DOHH2 (cell line): ENCODE measurements around the gene HOXB6.

Experiments
- H3F3A ChIP-seq: fragments of 200-600 bp; sonication (generic), shearing (Covaris generic); 2 replicates; pipeline ENCODE4 v1.6.0; 2016; ENCODE audit warnings: antibody characterized with exemption, mild to moderate bottlenecking; ENCODE audit not compliant: control insufficient read depth, insufficient read depth
- H3K27ac ChIP-seq: fragments of 200-600 bp; sonication (generic); 2 replicates; pipeline ENCODE4 v1.5.1; 2014; ENCODE audit warnings: low read depth, mild to moderate bottlenecking, low read length, moderate library complexity
- H3K27me3 ChIP-seq: fragments of 200-600 bp; sonication (generic); 2 replicates; pipeline ENCODE4 v1.6.1; 2014; ENCODE audit warnings: mild to moderate bottlenecking, low read length, mixed read lengths; ENCODE audit not compliant: control insufficient read depth
- H3K36me3 ChIP-seq: fragments of 200-600 bp; sonication (generic); 2 replicates; pipeline ENCODE4 v1.6.1; 2014; ENCODE audit warnings: mild to moderate bottlenecking, low read length, moderate library complexity, mixed read lengths; ENCODE audit not compliant: control insufficient read depth
- H3K4me1 ChIP-seq: fragments of 200-600 bp; sonication (generic); 2 replicates; pipeline ENCODE4 v1.6.1; 2014; ENCODE audit warnings: mild to moderate bottlenecking, low read length, mixed read lengths; ENCODE audit not compliant: control insufficient read depth
- H3K4me2 ChIP-seq: fragments of 200-600 bp; sonication (generic); 2 replicates; pipeline ENCODE4 v1.6.0; 2014; ENCODE audit warnings: mild to moderate bottlenecking, low read length, moderate library complexity
- H3K4me3 ChIP-seq: fragments of 200-600 bp; sonication (generic); 2 replicates; pipeline ENCODE4 v1.5.1; 2014; ENCODE audit warnings: mild to moderate bottlenecking, low read length, mixed read lengths
- H3K79me2 ChIP-seq: fragments of 200-600 bp; sonication (generic); 2 replicates; pipeline ENCODE4 v1.6.1; 2014; ENCODE audit warnings: mild to moderate bottlenecking, low read length, mixed read lengths; ENCODE audit not compliant: control insufficient read depth
- H3K9me2 ChIP-seq: fragments of 200-600 bp; sonication (generic); replicated peaks from 2 replicates; pipeline ENCODE4 v1.6.1; 2014; ENCODE audit warnings: mild to moderate bottlenecking, low read length, mixed read lengths; ENCODE audit not compliant: control insufficient read depth
- H3K9me3 ChIP-seq: fragments of 200-600 bp; sonication (generic); 2 replicates; pipeline ENCODE4 v1.6.1; 2014; ENCODE audit warnings: antibody characterized with exemption, low read length, mixed read lengths; ENCODE audit not compliant: control insufficient read depth, insufficient read depth
- H4K20me1 ChIP-seq: fragments of 200-600 bp; sonication (generic); 2 replicates; pipeline ENCODE4 v1.6.0; 2014; ENCODE audit warnings: low read depth, mild to moderate bottlenecking, antibody characterized with exemption, low read length, moderate library complexity; ENCODE audit not compliant: control insufficient read depth, insufficient read depth
- EZH2phosphoT487 ChIP-seq: fragments of 200-600 bp; sonication (generic); IDR thresholded peaks from 2 replicates; pipeline ENCODE4 v1.6.1; 2017; ENCODE audit warnings: borderline replicate concordance, mild to moderate bottlenecking, antibody characterized with exemption, low read length, moderate library complexity, mixed read lengths
- TF ChIP-seq, protein P1 (sequence below): fragments of 200-600 bp; sonication (generic); IDR thresholded peaks from one replicate; pipeline ENCODE4 v1.5.1; 2014; ENCODE audit warnings: antibody characterized with exemption, mild to moderate bottlenecking, low read depth, low read length; ENCODE audit not compliant: poor library complexity, severe bottlenecking

The HOXB6 gene

GRCh38 chr17:48563385-48563838 lies 41.4 kb downstream of the HOXB6 start:
- Histone ChIP-seq H3K9me2 (no peaks in the 10 kb centered on the region), H3K36me3 (no peaks in the 10 kb centered on the region), H3K4me1 (no peaks in the 10 kb centered on the region), H3K4me3 (no peak overlapping the region), H3K27me3 (no peaks in the 10 kb centered on the region), H3K27ac (no peak overlapping the region), H3K9me3 (no peaks in the 10 kb centered on the region), H3K79me2 (no peaks in the 10 kb centered on the region), H3K4me2 (no peak overlapping the region), H4K20me1 (no peaks in the 10 kb centered on the region), H3F3A (no peaks in the 10 kb centered on the region)
- TF ChIP-seq, protein P1, sequence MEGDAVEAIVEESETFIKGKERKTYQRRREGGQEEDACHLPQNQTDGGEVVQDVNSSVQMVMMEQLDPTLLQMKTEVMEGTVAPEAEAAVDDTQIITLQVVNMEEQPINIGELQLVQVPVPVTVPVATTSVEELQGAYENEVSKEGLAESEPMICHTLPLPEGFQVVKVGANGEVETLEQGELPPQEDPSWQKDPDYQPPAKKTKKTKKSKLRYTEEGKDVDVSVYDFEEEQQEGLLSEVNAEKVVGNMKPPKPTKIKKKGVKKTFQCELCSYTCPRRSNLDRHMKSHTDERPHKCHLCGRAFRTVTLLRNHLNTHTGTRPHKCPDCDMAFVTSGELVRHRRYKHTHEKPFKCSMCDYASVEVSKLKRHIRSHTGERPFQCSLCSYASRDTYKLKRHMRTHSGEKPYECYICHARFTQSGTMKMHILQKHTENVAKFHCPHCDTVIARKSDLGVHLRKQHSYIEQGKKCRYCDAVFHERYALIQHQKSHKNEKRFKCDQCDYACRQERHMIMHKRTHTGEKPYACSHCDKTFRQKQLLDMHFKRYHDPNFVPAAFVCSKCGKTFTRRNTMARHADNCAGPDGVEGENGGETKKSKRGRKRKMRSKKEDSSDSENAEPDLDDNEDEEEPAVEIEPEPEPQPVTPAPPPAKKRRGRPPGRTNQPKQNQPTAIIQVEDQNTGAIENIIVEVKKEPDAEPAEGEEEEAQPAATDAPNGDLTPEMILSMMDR, result no peak
- TF ChIP-seq EZH2phosphoT487, result no peak

DNA sequence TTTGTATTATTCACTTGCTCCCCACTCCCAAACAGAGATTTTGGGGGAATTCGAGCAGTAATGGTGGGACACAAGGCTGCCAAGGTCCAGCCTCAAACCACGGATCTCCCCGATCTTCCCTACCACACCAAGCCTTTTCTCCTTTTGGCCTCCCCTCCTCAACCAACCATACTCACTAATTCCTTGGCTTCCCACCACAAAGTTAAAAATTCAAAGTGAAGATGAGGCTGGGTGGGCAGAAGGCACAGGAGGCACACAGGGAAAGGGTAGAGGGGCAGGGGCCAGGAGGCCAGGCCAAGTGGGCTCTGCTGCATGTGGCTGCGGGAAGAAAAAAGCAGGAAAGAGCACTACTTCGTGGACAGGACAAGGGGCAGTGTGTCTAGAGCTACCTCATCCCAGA lies 41.9 kb downstream of the HOXB6 start:
- TF ChIP-seq, protein P1, result no peak
- no peak for TF ChIP-seq EZH2phosphoT487
- Histone ChIP-seq H3K36me3 (no peaks in the 10 kb centered on the region), H3K9me2 (no peaks in the 10 kb centered on the region), H3K27me3 (no peaks in the 10 kb centered on the region), H3K4me3 (no peak overlapping the region), H4K20me1 (no peaks in the 10 kb centered on the region), H3K27ac (no peak overlapping the region), H3K79me2 (no peaks in the 10 kb centered on the region), H3K9me3 (no peaks in the 10 kb centered on the region), H3K4me1 (no peaks in the 10 kb centered on the region), H3K4me2 (no peak overlapping the region), H3F3A (no peaks in the 10 kb centered on the region)

GRCh38 chr17:48561884-48562810 lies 42.6 kb downstream of the HOXB6 start:
- Histone ChIP-seq H3K27ac (no peak overlapping the region), H4K20me1 (no peaks in the 10 kb centered on the region), H3K36me3 (no peaks in the 10 kb centered on the region), H3K4me2 (no peak overlapping the region), H3K4me3 (no peak overlapping the region), H3F3A (no peaks in the 10 kb centered on the region), H3K79me2 (no peaks in the 10 kb centered on the region), H3K27me3 (no peaks in the 10 kb centered on the region), H3K4me1 (no peaks in the 10 kb centered on the region), H3K9me2 (no peaks in the 10 kb centered on the region), H3K9me3 (no peaks in the 10 kb centered on the region)
- no peak for TF ChIP-seq EZH2phosphoT487
- TF ChIP-seq, protein P1, result no peak
